Adipocyte (in vitro differentiated cells): ENCODE measurements around the gene G6PC2.

Source experiments
- DNase-seq: peaks from one replicate; pipeline ENCODE4 v3.0.0-alpha.2; 2015; ENCODE audit warnings: low read depth
- H3K27me3 ChIP-seq: replicated peaks from 2 replicates; pipeline ENCODE4 v1.7.0; 2013; ENCODE audit warnings: mild to moderate bottlenecking, low read length, moderate library complexity; ENCODE audit not compliant: control insufficient read depth, insufficient read depth
- H3K36me3 ChIP-seq: 2 replicates; pipeline ENCODE4 v1.7.0; 2013; ENCODE audit warnings: low read length, mild to moderate bottlenecking, moderate library complexity; ENCODE audit not compliant: control insufficient read depth, insufficient read depth, severe bottlenecking
- H3K4me1 ChIP-seq: 2 replicates; pipeline ENCODE4 v1.7.0; 2013; ENCODE audit warnings: mild to moderate bottlenecking, low read length, moderate library complexity; ENCODE audit not compliant: control insufficient read depth, insufficient read depth
- H3K4me3 ChIP-seq: 2 replicates; pipeline ENCODE4 v1.7.0; 2013; ENCODE audit warnings: mild to moderate bottlenecking, low read length, moderate library complexity
- H3K9ac ChIP-seq: 2 replicates; pipeline ENCODE4 v1.7.0; 2013; ENCODE audit warnings: mild to moderate bottlenecking, low read length, moderate library complexity
- H3K9me3 ChIP-seq: 2 replicates; pipeline ENCODE4 v1.7.0; 2013; ENCODE audit warnings: mild to moderate bottlenecking, low read length, moderate library complexity; ENCODE audit not compliant: control insufficient read depth

G6PC2 gene

DNA sequence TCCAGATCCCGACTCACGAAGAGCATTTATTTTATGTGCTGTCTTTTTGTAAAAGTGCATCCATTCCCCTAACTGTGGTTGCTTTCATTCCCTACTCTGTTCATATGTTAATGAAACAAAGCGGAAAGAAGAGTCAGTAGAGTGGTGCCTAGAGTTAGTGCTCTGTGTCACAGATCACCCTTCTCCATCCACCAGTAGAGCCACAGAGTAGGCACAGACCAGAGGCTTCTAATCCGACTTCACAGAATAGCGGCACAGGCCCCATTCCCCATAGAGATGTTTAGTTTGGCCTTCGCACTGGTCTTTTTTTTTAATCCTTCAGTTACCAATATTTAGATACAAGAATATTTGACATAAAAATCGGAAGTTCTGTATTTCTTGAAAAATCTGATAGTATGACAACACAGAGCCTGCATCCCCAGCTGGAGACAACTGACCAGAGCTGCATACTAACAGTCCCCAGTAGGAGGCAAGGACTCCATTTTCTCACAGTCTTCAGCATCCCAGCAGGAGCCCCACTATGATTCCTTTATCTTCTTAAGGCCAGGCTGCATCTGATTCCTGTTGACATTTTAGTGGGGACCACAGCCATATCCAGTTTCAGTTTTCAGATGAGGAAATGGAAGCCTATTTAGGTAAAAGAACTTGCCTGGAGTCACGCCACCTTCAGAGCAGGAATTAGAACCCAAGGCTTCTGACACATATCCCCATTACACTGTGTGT lies 7.0 kb downstream of the G6PC2 start:
- Histone ChIP-seq H3K4me3 (no peak overlapping the region), H3K36me3 (no peaks in the 10 kb centered on the region), H3K27me3 (peaks cover 47% of the 10 kb centered on the region), H3K9ac (no peak overlapping the region), H3K4me1 (no peaks in the 10 kb centered on the region), H3K9me3 (no peaks in the 10 kb centered on the region)
- no peak for DNase-seq

DNA sequence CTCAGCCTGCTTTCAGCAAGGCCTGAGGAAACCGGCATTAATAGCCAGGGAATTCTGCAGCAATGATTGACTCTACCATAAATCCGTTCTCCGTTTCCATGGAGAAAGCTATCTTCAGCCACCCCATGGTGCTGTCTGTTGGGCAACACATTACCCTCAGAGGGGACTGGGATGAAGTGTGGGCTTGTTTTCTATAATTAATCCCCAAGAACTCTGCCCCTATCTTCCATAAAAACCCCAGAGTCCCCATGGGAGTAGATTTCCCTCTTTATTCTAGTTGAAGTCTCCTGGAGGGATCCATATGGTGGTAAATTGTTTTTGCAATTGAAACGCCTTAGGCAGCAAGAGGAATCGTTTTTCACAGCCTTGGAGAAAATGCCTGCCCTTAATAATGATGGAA lies 9.2 kb downstream of the G6PC2 start:
- Histone ChIP-seq H3K27me3 (peaks cover 40% of the 10 kb centered on the region), H3K9me3 (no peaks in the 10 kb centered on the region), H3K4me1 (no peaks in the 10 kb centered on the region), H3K4me3 (no peak overlapping the region), H3K9ac (no peak overlapping the region), H3K36me3 (no peaks in the 10 kb centered on the region)
- no peak for DNase-seq

DNA sequence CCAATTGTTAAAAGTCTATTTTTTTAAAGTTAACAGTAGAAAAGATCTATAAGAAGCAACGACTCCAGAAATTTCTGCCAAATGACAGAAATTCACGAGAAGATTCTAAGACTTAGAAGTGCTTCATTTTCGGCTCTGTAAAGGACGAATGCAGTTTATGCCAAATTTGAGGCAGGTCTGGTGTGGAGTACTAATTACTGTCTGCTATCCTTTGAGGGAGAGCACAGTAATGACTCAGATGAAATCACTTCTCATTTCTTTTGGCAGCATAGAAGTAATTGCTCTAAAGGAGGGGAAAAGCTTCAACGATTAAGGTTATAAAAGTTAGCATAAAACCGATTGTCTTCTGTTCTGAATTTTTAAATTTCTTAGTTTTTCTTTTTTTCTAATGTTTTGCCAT lies 11.4 kb downstream of the G6PC2 start:
- no peak overlapping the region for H3K9ac ChIP-seq
- H3K9me3 ChIP-seq = peaks cover 11% of the 10 kb centered on the region
- peak overlapping the region; percentile 71 for H3K4me3 ChIP-seq
- DNase-seq = no peak
- H3K27me3 ChIP-seq = peaks cover 39% of the 10 kb centered on the region
- H3K36me3 ChIP-seq = no peaks in the 10 kb centered on the region
- H3K4me1 ChIP-seq = no peaks in the 10 kb centered on the region

DNA sequence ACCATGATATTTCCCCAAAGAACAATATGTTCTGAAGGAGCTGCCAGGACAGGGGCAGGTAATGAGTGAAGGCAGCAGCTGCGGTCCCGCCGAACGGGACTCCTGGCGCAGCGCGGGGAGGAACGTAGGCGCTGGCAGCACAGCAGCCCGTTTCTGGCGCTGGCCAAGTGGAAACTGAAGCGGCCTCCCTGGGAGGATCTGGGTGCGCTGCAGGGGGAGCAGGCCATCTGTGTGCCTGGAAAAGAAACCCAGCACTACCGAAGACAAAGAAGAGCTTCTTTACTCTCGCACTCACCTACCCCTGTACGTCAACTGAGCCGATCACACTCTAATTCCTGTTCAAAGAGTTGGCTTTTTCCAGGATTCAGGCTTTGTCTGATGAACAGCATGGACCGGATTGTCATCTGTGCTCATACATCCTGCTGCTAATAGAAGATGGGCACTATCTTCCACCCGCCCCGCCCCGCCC lies 11.8 kb downstream of the G6PC2 start:
- Histone ChIP-seq H3K4me1 (no peaks in the 10 kb centered on the region), H3K27me3 (peaks cover 34% of the 10 kb centered on the region), H3K36me3 (no peaks in the 10 kb centered on the region), H3K9me3 (peaks cover 11% of the 10 kb centered on the region), H3K9ac (no peak overlapping the region), H3K4me3 (peak overlapping the region; percentile 71)
- DNase-seq = peak; percentile 70

DNA sequence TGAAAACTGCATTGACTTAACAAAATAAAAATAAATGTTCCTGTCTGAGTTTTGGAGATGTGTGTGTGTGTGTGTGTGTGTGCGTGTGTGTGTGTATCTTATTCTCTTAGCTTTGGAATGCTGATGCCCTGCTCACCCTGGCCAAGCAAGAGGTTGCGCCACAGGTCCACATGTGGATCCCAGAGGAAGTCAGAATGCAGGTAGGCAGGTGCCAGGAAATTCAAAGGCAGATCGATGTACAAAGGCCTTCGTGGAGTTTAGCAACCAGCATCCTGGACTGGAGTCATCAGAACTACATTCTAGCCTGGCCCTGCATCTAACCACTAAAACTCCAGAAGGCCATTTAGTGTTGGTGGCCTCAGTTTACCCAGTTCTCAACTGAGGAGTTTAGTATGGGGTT lies 12.4 kb downstream of the G6PC2 start:
- Histone ChIP-seq H3K27me3 (peaks cover 28% of the 10 kb centered on the region), H3K9ac (no peak overlapping the region), H3K36me3 (no peaks in the 10 kb centered on the region), H3K4me3 (no peak overlapping the region), H3K4me1 (no peaks in the 10 kb centered on the region), H3K9me3 (peaks cover 11% of the 10 kb centered on the region)
- no peak for DNase-seq

DNA sequence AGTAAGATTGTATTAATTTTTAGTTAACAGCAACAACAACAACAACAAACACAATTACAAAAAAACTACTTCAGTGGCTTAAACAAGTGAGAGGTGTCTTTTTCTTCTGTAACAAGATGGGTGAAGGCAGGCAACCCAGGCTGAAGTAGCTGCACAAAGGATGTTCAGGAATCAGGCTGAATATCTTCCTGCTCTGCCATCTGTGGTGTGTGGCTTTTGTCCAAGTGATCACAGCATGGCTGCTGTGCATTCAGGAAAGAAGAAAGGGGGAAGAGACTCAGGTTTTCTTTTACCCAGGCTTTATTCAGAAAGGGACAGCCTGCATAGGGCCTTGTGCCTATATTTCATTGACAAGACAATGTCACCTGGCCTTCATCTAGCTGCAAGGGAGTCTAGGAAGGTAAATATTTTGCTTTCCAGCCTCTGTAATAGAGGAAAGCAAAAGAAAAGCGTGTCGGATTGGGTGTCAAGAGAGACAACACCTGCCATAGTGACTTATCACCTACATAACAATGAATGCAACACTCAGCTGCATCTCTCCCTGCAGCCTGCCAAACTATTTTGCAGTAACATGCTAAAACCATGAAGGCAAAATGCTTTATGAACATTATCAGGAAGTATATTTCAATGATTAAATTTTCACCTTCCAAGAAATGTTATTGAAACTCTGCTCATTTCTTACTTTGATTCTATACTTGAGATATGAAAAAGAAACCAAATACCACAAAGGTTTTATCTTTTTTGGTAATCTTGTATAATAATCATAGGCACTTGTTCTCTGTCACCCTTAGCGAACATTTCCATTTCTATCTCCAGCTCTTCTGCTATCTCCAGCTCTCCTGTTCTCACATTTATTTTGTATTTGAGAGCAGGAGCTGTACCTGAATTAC lies 14.6 kb downstream of the G6PC2 start:
- DNase-seq = no peak
- Histone ChIP-seq H3K4me1 (no peaks in the 10 kb centered on the region), H3K27me3 (peaks cover 15% of the 10 kb centered on the region), H3K4me3 (no peak overlapping the region), H3K36me3 (no peaks in the 10 kb centered on the region), H3K9me3 (peaks cover 11% of the 10 kb centered on the region), H3K9ac (no peak overlapping the region)

DNA sequence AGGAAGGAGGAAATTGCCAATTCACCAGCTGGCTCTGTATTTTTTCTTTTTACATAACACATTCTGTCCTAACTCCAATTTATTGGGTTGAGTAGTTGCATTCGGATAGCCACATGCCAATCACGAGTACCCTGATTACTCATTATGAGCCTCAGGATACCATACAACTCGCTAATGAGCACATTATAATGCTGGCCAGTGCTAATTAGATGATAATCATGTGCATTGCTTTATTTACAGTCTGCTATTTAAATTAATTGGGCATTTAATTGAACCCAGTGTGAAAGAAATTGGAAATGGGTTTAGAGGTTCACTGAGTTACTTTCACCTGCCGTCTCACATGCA lies 15.2 kb downstream of the G6PC2 start:
- DNase-seq = no peak
- H3K36me3 ChIP-seq = no peaks in the 10 kb centered on the region
- H3K4me3 ChIP-seq = no peak overlapping the region
- no peaks in the 10 kb centered on the region for H3K4me1 ChIP-seq
- no peak overlapping the region for H3K9ac ChIP-seq
- H3K27me3 ChIP-seq = peaks cover 21% of the 10 kb centered on the region
- H3K9me3 ChIP-seq = peaks cover 11% of the 10 kb centered on the region

DNA sequence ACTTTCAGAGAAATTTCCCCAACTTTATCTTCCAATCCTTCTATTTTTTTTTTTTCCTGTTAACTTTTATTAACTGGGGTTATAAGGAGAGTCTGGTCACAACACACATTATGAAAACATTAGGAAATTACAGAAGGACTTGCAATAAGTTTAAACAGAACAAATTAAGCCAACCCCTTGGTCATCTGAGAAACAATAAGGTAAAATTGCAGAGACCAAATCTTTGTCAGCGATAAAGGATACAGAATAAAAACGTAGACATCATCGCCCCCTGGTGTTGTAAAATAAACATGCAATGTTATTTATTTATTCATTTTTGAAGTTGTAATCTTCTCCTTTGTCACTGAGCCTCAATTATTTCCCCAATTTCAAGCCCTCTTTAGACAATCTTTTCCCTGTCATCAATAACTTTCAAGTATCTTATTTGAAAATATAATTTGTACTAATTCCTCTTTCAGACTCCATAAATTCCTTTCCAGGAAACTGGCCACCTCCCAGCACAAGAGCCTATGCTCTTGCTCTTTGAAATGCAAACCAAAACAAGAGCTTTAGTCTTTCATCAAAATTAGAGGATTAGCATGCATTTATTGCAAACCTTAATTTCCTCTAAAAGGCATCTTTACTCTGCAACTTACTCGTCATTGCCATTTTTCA lies 19.5 kb downstream of the G6PC2 start:
- no peak overlapping the region for H3K9ac ChIP-seq
- peaks cover 8% of the 10 kb centered on the region for H3K9me3 ChIP-seq
- peaks cover 29% of the 10 kb centered on the region for H3K27me3 ChIP-seq
- peak; percentile 74 for DNase-seq
- H3K36me3 ChIP-seq = no peaks in the 10 kb centered on the region
- no peaks in the 10 kb centered on the region for H3K4me1 ChIP-seq
- H3K4me3 ChIP-seq = no peak overlapping the region

DNA sequence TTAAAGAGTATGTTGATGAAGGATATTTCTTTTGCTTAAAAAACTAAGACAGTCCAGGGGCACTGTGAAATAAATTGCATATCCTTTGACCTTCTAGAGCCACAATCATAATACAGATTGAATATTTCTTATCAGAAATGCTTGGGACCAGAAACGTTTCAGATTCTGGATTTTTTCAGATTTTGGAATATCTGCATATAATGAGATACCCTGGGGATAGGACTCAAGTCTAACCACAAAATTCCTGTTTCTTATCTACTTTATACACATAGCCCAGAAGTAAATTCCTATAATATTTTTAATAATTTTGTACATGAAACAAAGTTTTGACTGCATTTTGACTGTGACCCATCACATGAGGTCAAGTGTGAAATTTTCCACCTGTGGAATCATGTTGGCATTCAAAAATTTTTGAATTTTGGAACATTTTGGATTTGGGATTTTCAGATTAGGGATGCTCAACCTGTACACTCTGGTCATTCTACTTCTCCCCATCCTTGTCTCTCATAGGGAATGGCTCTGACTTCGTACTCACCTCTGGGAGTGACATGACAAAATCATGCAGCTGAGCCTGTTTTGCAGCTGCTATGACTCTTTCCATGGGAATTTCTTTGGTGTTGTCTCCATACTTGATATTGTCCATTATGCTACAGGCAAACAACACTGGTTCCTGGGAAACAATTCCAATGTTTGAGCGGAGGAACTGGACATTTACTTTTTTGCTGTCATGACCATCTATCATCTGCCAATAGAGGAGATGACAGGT lies 25.7 kb downstream of the G6PC2 start:
- peak; percentile 13 for DNase-seq
- Histone ChIP-seq H3K36me3 (no peaks in the 10 kb centered on the region), H3K9ac (no peak overlapping the region), H3K9me3 (no peaks in the 10 kb centered on the region), H3K4me3 (no peak overlapping the region), H3K4me1 (no peaks in the 10 kb centered on the region), H3K27me3 (peaks cover 47% of the 10 kb centered on the region)

DNA sequence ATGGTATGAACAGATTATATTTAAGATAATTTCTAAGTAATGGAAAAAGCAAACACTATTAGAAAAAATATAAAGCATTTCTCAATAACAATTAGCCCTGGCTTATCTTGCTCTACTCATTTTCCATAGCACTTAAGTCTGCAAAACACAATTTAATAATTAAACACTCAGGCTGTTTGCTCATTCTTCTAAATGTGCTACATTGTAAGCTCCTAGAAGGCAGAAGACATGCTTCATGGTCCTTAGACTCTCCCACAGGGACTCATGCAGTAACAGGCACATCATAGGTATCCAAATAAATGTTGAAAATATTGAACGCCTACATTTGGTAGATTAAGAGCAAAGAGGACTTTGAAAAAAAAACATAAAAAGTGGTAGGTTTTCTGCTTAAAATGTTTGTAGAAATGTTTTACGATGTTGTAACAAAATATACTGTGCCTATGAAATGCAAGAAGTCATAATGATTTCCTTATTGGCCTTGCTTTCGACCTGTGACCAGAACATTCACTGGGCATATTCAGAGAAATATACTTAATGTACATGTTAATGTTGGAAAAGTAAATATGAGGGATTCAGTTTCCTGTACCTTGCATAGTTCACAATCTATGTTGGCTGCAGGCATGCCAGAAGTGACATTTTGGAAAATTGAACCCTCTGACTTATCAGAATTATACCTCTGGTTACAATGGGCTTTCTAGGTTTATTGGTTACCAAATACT lies 27.2 kb downstream of the G6PC2 start:
- no peak for DNase-seq
- Histone ChIP-seq H3K4me1 (no peaks in the 10 kb centered on the region), H3K9ac (no peak overlapping the region), H3K9me3 (no peaks in the 10 kb centered on the region), H3K27me3 (peaks cover 37% of the 10 kb centered on the region), H3K4me3 (no peak overlapping the region), H3K36me3 (no peaks in the 10 kb centered on the region)
